GM18873 (cell line): ENCODE measurements around the gene TOP3A.

Experiments used
- ATAC-seq: cut with Tn5 transposase; IDR thresholded peaks from one replicate; pipeline ENCODE4 v1.9.1; 2021; ENCODE audit warnings: mild to moderate bottlenecking, moderate library complexity, moderate number of reproducible peaks; ENCODE audit not compliant: unreplicated experiment, low FRiP score

Gene TOP3A

DNA sequence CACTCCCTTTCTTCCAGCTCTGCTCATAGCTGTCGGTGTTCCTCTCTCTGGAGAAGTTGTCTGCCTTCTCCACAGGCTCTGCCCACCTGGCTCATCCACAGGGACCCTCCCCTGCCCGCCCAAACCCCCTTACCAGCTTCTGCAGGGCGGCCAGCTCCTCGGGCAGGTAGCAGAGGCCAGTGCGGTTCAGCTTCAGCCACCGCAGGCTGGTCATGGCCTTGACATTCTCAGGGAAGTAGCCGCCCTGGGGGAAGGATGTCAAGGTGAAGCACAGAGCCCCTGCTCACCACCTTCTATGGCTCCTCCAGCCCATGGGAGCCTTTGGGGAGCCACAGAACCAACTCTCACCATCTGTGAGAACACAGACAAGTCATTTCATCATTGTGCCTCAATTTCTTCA, 58.0 kb downstream of the TOP3A start:
- no peak for ATAC-seq

DNA sequence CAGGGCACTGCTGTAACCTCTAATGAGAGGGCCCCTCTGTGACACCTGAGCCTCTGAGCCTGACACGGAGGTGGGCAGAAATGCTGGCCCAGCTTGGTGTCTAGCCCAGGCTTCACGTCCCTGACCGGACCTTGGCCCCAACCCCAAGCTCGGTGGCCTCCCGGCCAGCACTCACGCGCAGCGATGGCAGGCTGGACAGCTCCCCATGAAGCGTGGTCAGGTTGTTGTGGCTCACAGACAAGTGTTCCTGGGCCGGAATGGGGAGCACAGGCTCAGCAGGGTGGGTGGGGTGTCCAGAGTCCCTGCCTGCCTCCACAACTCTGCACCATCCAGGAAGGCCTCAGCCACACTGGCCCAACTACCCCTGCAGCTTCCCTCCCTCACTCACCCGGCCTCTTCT, 58.4 kb downstream of the TOP3A start:
- no peak for ATAC-seq

DNA sequence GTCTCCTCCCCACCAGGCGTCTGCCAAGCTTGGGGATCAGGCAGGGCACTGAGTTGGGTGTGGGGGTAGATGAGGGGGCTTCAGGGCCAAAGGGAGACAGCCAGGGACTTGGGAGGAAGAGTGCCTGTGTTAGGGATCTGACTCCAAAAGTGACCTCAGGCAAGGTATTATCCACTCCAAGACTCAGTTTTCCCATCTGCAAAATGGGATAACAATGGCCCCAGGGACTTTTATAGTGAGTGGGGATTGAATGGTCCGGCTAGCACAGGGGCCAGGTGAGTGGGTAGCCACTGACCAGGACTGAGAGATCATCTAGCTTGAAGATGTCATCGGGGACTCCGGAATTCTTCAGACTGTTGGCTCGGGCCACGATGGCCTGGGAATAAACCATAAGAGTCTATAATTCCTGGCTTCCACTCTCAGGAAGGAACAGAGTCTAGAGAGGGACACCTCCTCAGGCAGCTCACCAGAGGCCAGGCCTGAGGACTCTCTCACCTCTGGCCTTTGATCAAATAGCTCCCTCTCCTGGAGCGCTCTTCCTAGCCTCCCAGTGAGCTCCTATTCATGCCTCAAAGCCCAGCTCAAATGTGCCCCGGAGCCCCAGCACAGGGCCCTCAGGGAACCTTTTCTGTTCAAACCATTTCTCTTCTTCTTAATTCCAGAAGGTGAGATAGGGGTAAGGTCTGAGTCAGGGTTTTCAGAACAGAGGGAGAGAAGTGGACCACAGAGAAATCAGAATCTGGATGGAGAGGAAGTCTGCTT, 59.7 kb downstream of the TOP3A start:
- no peak for ATAC-seq

DNA sequence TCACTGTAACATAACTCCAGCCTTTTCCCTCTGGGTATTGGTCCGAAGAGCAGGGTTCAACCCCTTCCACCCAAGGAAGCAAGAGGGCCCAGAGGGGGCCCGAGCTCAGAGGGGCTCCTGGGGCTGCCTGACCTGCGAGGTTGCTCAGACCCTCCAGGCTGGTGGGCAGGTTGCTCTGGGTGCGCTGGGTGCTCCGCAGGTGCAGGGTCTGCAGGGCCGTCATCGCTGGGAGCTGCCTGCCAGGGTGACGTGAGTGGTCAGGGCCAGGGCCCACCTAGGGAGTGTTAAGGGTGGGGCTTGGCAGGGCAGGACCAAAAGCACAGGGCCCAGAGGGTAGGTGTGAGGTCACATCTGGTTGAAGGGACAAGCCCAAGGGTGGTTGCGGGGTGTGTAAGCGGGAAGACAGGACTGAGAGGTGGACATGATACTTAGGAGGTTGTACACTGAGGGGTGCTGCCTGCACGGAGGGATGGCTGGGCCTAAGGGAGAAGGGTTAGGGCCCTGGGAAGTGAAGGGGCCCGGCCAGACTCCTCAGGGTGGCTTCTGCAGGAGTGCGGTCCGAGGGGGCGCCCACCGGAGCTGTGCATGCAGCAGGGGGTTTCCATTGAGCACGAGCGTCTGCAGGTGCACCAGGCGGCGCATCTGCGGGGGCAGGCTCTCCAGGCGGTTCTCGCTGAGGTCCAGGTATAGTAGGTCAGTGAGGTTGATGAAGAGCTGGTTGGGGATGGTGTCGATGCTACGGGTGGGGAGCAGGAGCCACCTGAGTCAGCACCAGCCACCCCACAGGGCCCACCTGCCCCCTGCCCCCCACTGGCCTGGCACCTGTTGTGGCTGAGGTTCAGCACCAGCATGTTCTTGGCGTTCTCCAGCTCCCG, 60.6 kb downstream of the TOP3A start:
- no peak for ATAC-seq

DNA sequence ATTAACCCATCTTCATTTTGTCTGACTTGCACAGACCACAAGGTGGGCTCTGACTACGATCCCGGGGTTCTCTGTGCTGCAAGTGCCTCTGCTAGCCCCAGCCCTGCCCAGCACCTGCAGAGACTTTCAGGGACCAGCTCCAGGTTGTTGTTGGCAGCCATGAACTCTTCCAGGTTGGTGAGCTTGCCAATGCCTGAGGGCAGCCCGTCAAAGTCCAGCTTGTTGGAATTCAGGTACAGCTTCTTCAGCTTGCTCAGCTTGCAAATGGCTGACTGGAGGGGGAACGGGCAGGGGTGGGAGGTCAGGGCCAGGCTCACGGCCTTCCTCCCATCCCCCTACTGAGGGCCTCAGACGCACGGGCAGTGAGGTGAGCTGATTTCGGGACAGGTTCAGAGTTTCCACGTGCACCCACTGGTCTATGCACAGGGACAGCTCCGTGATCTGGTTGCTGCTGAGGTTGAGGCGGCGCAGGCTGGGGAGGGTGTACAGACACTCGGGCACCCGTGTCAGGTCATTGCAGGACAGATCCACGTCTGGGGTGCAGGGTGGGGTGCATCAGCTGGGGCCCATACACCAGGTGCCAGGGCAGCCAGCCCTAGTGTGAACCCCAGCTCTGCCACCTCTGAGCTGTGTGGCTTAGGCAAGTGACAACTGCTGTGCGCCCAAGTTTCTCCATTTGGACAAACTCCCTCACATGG, 61.5 kb downstream of the TOP3A start:
- no peak for ATAC-seq

DNA sequence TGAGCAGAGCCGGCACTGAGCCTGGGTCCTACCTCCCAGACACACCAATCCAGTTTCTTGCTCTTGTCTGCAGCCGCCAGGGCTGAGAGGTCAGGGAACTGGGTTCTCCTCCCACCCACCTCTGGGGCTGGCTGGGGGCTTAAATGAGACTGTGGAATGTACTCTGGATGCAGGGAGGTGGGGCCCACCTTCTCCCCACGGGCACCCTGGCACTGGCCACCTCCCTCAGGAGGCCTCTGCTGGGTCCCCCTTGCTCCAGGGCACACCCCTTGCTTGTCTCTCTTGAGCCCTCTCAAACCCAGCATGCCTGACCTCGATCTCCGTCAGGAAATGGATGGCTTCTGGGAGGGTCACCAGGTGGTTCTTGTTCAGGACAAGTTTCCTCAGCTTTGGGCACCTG, 62.6 kb downstream of the TOP3A start:
- no peak for ATAC-seq

DNA sequence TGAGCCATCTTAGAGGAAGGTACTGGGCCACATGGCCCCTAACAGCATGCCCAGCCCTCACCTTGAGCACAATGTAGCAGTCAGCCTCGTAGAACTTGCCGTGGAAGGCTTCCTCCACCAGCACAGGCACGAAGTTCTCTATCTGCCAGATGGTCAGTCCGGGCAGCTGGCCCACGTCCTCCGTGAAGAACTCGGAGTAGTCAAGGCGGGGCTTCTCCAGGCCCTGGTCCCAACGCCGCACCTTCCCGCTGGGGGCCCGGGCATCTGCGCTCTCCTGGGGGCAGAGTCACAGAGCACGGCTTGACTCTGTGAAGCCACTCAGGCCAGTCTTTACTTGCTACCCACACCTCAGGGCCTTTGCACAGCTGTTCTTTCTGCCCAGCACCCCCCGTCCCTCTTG, 63.6 kb downstream of the TOP3A start:
- ATAC-seq, result no peak

DNA sequence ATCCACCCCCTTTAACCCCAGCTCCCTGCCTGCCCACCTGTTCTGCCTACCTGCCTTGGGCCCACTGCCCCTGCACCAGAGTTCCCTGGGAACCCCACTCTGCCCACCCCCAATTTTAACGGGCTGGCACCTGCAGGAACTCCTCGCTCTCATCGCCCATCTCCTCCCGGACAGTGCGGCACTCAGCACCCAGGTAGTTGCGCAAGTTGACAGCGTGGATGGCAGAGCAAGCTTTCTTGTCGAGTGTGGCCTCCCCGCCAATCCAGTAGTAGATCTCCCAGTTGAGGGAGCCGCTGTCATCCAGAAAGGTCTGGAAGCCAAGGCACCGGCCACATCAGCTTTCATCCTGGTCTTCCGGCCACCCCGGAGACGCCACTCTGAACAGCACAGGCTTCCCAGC, 64.1 kb downstream of the TOP3A start:
- no peak for ATAC-seq

DNA sequence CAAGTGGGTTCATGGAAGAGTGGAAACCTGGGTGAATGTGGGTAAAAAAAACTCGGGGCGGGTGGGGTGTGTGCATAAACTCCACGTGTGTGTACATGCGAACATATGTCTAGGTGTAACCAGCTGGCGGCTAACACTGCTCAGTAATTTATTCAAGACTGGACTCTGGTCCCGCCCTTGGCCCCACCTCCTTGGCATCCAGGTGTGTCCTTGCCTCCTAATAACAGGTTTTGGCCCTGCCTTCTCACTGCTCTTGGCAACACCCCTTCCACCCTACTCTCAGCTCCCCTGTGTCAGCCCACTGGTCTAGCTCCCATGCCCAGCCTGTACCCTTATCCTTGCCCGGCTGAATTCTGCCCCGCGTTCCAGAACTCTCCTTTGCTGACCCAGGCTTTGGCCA, 64.5 kb downstream of the TOP3A start:
- ATAC-seq, result no peak

DNA sequence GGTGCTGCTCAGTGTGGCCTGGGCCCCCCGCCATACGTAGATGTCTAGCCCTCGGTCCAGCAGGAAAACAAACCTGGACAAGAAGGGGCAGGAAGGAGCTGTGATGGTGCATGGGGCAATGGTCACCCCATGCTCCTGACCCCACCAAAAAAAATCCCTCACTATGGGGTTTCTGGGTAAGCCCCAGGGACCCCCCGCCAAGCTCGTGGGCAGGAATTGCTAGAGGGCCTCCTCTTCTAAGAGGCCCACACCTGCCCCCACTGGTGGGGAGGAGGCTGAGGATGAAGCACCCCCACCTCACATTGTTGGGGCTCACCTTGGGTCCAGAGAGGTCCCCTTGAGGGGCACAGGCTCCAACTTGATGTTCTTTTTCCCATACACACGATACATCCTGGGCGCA, 66.0 kb downstream of the TOP3A start:
- no peak for ATAC-seq

DNA sequence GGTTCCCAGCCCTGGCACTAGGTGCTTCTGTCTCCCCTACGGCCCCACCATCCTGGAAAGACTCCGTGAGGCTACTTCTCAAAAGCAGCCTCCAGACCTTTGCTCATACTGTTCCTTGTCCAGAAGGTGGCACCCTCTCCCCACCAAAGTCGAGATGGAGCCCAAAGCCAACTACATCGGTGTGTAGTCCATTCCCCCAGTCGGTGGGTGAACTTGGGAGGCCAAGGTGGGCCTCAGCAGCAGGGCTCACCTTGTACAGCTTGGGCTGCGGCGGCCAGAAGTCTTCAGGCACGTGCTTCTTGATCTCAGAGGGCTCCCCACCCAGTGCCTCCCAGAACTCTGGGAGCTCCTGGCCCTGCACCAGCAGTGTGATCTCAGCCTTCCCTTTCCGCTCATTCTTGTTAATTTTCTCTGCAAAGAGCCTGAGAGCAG, 66.5 kb downstream of the TOP3A start:
- ATAC-seq, result no peak

DNA sequence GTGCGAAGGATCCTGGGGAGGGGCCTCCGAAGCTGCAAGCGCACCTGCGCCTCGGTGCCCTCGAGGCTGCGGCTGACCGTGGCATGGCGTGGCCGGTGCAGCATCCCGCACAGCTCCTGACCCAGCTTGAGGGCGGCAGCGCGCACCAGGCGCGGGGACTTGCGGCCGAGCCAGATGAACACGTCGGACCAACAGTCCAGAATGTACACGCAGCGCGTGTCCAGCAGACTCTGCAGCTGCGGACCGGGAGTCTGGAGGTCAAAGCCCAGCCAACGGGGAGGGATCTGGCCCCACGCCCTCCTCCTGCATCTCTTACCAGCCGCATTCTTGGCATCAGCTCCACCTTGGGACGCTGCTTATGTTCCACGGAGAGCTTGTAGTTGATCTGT, 67.2 kb downstream of the TOP3A start:
- ATAC-seq, result no peak

DNA sequence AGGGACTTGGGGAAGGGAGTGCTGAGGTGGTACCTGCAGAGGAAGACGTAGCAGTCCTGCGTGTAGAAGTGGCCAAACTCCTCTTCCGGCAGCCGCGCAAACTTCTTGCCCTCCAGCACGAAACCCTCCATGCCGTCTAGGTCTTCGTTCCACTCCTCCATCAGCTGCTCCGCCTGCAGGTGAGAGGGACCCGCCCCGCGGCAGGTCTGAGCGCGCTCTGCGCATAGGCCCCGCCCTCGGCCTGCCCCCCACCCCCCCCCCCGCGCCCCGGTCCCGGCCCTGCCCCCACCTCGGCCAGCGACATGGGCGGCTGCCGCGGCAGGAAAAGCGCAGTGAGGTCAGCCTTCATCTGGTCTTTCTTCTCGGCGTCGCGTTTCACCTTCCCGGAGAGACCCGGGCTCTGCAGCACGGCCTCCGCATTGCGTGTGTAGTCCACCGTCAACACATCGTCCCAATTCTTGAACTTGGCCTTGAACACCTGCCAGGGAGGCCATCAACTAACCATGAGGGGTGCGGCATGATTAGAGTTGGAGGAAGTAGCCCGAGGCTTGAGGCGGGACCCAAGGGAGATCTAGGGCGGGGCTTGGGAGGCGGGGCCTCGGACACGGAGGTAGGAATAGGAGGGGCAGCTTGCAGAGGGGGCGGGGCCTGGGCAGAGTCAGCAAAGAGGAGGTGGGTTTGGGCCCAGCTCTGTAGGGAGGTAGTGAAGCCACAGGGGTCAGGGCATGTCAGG, 67.7 kb downstream of the TOP3A start:
- no peak for ATAC-seq

DNA sequence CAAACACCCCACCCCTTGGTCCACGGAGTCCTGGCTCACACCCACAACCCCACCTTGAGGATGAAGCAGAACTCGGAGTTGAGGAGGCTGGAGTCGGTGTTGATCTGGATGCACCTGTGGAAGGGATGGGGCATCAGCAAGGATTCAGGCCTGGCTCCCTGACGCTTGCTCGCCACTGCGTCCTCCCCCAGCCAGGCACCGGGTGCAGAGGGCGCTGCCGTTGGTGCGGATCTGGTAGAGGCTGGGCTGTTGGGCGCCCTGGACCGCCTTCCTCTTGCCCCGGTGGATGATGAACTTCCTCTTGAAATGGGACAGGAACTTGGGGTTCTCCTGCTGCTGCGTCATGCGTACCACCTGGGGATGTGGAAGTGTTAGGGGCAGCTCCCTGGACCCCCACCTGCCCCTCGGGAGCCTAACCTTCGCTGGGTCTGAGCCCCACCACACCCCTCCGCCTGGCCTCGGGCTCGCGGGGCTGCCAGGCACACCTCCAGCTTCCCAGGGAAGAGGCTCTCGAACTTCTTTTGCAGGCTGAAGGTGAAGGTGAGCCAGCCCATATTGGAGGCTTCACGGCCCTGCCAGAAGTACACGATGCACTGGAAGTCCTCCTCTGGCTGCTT, 68.6 kb downstream of the TOP3A start:
- no peak for ATAC-seq

DNA sequence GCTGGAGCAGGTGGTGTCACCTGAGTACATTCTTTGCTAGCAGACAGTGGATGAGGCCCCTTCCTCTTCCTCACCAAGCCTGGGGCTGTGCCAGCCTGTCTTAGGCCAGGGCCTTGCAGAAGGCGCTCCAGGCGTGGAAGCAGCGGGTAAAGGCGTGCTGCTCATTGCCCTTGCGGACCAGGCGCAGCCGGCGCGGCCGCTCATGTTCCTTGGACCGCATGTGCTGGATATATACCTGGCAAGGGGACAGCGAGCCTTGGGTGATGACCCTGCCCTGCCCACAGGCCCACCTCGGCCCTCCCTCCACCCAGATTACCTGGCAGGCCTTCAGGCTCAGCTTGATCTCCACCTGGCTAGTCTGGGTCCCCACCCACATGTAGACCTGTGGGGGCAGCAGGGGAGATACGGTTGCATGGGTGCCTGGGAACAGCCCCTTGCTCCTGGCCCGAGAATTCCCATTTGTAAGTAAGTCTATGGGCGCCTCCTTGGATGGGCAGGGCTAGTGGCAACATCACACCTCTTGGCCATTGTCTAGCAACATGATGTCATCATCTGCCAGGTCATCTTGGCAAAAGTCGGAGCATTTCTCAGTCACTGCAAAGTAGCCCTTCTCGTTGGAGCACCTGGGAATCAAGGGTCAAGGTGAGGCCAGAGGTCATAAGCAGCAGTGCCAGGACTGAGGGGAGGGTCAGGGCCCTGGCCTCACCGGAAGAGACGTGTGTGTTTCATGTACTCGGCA, 69.6 kb downstream of the TOP3A start:
- no peak for ATAC-seq

DNA sequence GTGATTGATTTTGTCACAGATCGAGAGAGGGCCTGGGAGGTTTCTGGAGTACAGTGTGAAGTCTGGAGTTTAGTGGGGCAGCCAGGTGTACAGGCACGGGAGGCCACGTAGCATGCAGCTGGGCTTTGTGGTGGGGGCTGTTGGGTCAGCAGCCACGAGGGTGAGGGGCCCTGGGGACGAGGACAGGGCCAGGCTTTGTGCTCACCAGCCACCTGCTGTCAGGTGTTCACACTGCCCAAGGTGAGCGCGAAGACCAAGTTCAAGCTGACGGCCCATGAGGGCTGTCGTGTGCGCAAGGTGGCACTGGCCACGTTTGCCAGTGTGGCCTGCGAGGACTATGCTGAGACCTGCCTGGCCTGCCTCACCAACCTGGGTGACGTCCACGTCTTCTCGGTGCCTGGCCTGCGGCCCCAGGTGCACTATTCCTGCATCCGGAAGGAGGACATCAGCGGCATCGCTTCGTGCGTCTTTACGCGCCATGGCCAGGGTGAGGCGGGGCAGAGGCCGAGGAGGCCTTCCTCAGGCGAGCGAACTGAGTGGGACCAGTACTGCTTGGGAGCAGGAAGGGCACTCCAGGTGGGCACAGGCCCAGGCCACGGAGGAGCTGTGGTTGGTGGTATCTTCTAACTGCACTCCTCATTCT, 73.4 kb downstream of the TOP3A start:
- no peak for ATAC-seq

DNA sequence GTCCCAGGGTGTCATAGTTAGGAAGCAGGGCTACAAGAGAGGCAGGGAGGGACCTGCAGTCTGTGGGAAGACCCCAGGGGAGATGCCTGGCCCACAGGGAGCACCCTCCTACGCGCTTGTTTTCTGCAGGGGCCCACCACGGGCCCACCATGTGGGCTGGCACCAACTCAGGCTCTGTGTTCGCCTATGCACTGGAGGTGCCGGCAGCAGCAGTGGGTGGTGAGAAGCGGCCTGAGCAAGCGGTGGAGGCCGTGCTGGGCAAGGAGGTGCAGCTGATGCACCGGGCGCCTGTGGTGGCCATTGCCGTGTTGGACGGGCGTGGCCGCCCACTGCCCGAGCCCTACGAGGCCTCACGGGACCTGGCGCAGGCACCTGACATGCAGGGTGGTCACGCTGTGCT, 74.3 kb downstream of the TOP3A start:
- ATAC-seq, result no peak

DNA sequence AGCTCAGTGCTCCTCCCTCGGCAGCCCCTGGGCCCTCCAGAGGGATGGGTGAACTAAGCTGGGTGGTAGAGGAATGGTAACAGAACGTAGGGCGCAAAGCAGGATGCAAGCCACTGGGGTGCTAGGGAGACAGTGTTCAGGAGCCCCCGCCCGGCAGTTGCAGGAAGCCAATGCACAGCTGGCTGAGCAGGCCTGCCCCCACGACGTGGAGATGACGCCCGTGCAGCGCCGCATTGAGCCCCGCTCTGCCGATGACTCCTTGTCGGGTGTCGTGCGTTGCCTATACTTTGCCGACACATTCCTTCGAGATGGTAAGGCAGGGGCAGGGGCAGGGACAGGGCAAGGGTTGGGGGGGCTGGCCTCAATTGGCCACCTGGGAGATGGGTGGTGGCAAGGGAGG, 76.5 kb downstream of the TOP3A start:
- no peak for ATAC-seq

DNA sequence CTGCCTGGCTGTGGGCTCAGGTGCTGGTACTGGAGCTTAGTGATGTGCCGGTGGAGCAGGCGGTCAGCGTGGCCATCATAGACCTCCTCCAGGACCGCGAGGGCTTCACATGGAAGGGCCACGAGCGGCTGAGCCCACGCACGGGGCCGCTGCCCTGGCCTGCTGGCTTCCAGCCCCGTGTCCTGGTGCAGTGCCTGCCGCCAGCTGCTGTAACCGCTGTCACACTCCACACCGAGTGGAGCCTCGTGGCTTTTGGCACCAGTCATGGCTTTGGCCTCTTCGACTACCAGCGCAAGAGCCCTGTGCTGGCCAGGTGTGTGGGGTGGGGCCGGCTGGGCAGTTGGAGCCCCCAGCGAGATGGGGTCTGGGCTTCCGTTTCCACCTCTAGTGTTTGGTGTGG, 77.3 kb downstream of the TOP3A start:
- no peak for ATAC-seq
